ENCODE results near the gene SFXN5.

The SFXN5 gene

GRCh38 chr2:72975017-72975416, 96.5 kb downstream of the SFXN5 start:
- no peak for DNase-seq
- ATAC-seq = no peak

- ATAC-seq (no peak), DNase-seq (no peak)
Observed at GRCh38 chr2:72974436-72974754, 97.1 kb downstream of the SFXN5 start.

DNA sequence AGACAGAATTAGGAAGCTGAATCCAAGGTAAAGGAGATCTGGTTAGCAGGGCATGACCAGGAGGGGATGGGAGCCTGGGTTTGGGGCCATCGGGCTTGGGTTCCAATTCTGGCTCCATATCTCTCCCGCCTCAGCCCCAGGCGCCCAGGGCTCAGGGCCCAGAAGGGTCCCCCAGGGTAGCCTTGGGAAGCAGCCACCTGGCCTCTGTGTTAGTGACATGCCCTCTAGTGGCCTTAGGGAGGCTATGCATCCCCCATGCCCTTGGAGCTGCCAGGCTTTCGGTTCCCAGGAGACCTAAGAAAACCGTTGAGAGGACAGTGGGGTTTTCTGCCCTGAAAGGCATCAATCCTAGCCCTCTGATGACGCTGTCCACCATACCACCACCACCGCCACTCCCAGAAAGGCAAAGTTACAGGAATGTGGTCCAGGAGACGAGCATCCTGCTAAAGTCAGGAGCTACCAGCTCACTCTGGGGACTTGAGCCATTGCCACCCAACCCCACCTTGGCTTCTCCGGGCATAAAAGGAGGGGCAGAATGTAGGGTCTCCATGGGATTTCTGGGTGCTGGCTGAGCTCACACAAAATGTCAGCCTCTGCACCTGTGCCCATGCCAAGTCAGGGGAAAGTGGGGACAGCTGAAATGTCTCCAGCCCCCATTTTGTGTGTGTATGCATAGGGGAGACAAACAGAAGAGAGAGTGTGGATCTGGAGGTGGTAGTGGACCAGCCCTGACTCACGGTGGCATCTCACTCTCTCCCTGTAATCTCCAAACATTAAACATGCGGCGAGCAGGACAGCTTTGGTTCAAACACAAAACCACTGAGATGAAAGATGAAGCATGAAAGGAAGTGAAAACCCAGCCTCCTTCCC, 97.7 kb downstream of the SFXN5 start:
- ATAC-seq = peak; percentile 74
- DNase-seq = peak; percentile 38

- DNase-seq (no peak), ATAC-seq (no peak)
Observed at GRCh38 chr2:72973137-72973535, 98.4 kb downstream of the SFXN5 start.

DNA sequence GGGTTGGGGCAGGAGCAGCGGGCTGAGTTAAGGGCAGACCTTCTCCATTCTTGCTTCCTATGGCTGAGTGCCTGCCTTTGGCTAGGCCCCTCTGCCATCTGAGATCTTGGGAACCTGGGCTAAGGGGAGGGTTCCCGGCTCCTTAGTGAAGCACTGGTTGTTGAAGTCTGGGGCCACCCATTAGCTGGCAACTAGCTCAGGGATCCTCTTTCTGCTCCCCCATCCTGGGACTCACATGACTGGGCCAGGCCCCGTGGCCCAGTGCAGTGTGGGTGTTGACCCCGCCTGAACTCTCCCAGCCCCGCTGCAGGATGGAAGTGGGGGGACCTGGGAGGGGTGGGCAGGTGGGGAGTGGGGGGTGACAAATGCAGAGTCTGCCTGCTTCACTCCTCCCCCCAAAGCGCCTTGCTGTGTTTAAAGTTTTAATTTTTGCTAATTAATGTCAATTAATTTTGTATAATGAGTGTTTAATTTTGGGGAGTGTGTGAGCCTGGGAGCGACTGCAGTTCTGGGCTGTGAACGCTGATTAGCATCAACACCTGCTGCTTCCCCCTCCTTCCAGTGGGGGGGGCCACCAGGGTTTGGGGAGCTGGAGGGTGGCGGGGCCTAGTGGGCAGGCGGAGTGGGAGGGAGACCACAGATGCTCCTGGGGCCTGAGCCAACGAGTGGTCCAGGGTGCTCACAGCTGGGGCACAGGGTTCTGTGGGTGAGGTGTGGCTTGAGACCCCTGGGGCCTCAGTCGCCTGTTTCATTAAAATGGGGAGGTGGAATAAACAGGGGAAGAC, 99.0 kb downstream of the SFXN5 start:
- DNase-seq = no peak
- ATAC-seq = no peak

DNA sequence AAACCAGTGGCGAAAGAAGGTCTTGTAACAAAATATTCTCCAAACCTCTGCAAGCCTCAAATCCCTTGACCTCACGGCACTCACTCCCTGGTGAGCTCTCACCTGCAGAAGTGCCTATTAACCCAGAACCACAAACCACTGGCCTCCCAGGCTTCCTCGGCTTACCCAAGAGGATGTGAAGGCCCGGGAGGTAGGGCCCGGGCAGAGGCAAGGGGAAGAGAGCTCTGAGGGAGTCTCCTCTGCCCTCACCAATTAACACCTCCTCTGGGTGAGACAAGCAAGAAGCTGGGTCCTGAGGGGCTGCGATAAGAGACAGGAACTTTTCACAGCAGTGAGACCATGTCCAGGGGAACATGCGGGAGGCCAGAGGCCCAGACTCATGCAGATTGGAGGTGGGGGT, 100.5 kb downstream of the SFXN5 start:
- ATAC-seq (no peak), DNase-seq (no peak)

DNA sequence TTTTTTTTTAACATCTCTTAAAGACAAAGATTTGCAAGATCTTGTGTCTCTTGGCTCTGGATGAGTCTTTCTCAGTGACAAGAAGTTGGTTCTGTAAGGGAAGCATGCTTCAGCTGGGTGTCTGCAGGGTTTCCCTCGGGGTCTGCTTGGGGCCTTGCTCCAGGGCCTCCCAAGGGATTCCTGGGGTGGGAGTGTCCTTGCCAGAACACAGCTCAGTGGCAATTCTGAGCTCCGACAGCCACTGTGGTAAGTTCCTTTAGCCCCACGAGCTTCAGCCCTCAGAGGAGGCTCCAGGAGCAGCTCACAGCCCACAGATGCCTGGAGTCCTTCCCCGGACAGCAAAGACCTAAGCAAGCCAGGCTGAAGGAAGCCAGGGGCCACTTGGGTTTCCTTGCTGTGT, 101.8 kb downstream of the SFXN5 start:
- DNase-seq (no peak), ATAC-seq (no peak)

- ATAC-seq (no peak), DNase-seq (no peak)
Observed at GRCh38 chr2:72968286-72968685, 103.2 kb downstream of the SFXN5 start.

- ATAC-seq (no peak), DNase-seq (no peak)
Observed at GRCh38 chr2:72965770-72966450, 105.6 kb downstream of the SFXN5 start.

DNA sequence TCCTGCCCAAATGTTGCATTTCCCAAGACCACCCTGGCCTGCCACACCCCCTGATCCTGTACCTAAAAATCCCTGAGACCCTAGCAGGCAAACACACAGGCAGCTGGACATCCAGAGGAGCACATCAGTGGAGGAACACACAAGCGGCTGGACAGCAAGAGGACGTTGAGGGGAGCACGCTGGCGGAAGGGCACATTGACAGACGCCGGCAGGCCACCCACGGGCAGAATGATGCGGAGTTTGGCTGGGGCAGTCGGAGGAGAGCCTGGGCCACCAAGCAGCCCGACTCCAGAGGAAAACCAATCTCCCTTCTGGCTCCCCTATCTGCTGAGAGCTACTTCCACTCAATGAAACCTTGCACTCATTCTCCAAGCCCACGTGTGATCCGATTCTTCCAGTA, 106.5 kb downstream of the SFXN5 start:
- DNase-seq (no peak), ATAC-seq (no peak)

- DNase-seq (no peak), ATAC-seq (no peak)
Observed at GRCh38 chr2:72964146-72964525, 107.4 kb downstream of the SFXN5 start.

DNA sequence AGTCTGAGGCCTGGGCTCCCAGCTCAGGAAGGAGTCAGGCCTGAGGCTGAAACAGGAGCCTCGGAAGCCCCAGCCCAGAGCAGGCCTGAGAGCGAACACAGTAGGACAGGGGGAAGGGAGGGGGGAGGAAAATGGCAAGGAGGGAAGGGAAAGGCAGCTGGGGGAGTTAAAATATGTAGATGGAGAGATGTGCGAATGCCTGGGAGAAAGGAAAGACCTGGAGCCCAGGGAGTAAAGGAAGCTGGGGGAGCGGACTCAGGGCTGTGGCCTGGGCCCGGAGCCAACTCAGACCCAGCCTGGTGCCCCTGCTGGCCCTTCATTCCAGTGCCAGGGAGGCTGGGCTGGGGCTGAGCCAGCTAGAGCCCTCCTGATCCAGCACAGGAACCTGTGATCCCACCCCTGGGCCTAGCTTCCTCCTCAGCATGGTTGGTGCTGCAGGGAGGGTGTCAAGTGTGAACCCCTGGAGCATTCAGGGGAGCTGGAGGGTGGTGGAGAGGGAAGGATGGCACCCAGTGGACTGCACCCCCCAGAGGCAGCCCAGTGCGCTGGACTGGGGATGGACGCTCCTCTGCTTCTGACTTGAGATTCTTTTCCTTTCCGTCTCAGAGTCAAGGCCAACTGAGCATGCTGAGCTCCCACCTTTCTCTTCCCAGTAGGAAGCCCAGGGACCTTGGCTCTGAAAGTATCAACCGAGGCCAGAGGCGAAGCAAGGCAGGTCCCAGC, 107.9 kb downstream of the SFXN5 start:
- no peak for DNase-seq
- ATAC-seq = no peak

GRCh38 chr2:72962911-72963310, 108.6 kb downstream of the SFXN5 start:
- DNase-seq (no peak), ATAC-seq (no peak)

GRCh38 chr2:72961853-72962468, 109.6 kb downstream of the SFXN5 start:
- DNase-seq (no peak), ATAC-seq (no peak)

DNA sequence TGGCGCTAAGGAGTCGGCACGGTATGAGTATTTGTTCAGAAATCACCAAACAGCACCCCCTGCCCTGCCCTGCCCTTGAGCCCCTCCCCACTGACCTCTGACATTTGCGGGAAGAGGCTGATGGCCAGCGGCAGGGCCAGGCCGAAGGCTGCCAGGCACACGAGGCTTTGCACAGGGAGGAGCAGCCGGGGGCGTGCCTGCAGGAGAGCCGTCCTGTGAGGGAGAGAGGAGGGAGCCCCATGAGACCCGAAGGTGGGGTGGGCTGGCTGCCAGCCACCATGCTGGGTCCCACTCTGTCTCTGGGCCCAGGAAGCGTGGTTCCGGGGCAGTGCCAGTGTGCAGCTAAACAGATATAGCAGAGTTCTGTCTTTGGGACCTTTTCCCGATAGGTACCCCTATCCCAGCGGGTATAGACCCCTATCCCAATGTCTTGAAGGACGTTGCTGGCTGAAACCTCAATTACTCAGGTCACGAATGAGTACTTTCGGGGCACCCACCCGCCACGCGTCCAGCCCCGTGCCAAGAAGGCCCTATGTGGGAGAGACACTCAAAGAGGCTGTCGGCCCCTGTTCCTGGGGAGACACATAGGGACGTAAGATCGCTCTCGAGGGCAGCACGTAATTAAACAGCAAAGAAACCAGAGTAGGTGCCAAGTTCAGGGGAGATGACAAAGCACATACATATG, 110.3 kb downstream of the SFXN5 start:
- no peak for DNase-seq
- ATAC-seq = no peak

DNA sequence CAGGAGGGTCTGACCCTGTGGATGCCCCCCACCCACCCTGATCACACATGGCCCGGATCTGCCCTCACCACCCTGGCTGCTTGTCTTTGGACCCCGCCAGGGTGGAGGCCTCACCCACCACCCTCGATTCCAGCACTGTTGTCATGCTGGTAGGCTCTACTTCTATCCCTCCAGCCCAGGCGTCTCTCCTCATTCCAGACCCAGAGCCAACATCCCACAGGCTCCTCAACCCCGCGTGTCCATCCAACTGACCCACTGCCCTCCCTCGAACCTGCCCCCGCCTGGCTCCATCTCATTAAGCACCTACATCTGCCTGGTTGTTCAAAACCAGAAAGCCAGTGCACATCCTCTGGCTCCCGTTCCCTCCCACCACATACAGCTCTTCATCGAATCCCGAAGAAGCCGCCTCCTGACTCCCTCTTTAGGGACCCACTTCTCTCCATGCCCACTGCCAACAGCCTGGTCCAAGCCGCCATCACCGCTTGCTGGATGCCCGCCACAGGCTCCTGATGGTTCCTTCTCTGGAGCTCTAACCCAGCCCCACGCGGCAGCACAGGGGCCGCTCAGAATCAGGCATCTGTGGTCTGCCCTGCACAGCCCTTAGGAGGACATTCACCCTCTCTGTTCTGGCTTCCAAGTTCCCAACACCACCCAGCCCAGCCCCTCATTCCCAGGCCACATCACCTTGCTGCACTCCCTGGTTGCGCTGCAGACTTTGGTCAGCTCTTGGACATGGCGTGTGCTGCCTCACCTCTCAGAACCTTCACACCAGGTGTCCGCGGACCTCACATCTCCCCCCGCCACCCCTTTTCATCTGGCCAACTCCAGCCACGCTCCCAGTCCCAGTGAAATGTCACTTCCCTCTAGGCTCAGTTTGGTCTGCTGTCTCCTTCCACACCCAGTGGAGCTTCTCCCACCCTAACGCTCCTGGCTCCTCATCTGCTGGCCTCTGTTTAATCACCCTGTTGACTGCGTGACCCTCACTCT, 111.2 kb downstream of the SFXN5 start:
- ATAC-seq = no peak
- DNase-seq = no peak

DNA sequence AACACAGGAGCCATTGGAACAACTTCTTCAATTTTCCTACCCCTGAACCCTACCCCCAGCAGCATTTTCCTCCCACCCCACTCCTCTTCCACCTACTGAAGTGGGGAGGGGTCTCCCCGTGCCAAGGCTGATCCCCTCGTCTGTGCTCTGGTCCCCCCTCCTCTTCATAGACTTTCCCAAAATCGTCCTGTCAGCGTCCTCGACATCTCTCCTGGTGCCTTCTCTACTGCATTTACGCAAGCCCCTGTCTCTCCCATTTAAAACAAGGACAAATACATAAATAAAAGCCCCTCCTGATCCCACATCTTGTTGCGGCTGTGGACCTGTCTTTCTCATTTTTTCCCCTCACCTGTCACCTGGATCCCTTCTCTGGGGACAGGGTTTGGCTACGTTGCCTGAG, 112.0 kb downstream of the SFXN5 start:
- ATAC-seq (no peak), DNase-seq (no peak)

- DNase-seq (no peak), ATAC-seq (no peak)
Observed at GRCh38 chr2:72958542-72959385, 112.7 kb downstream of the SFXN5 start.

- DNase-seq = no peak
- no peak for ATAC-seq
Observed at GRCh38 chr2:72956936-72957335, 114.6 kb downstream of the SFXN5 start.

All from stimulated activated naive CD8-positive, alpha-beta T cell treated with anti-CD3 and anti-CD28 coated beads, Interleukin-15, Interleukin-2, amounts not matched to agents 100 U/mL and 50 U/mL, for 24 hours (primary cell).